Activated CD8-positive, alpha-beta memory T cell treated with anti-CD3 and anti-CD28 coated beads, Interleukin-2, amount 50 U/mL, for 1 hour (primary cell): ENCODE measurements around the gene TNRC6B.
"Not testable (repeated sequence)": the region's sequence is repeated elsewhere in the genome, so short reads cannot be mapped to it uniquely, and the experiment has no call there.

ENCODE experiments used
- DNase-seq: peaks from one replicate; pipeline ENCODE4 v3.0.0-alpha.2; 2020; ENCODE audit errors: extremely low read depth

Gene TNRC6B

GRCh38 chr22:40289991-40290459, 112.3 kb downstream of the TNRC6B start:
- DNase-seq, result peak; percentile 46

DNA sequence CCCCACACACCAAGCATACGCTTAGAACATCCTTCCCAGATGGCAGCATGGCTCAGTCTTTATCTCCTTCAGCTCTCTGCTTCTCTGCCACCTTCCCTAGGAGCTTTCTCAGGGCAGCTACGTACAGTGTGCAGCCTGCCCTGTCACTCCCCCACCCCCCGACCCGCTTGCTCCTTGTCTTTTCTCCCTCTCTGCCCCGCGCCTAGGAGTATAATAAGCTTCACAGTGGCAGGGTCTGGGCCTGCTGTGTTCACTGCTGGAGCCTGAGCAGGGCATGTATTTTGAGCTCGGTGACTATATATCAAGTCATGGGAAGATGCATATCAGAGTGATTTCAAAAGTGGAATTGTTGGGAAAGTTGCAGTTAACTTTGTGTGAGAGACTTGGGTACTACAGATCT, 112.8 kb downstream of the TNRC6B start:
- no peak for DNase-seq

- no peak for DNase-seq
Measured at GRCh38 chr22:40294696-40295095, 117.0 kb downstream of the TNRC6B start.

DNA sequence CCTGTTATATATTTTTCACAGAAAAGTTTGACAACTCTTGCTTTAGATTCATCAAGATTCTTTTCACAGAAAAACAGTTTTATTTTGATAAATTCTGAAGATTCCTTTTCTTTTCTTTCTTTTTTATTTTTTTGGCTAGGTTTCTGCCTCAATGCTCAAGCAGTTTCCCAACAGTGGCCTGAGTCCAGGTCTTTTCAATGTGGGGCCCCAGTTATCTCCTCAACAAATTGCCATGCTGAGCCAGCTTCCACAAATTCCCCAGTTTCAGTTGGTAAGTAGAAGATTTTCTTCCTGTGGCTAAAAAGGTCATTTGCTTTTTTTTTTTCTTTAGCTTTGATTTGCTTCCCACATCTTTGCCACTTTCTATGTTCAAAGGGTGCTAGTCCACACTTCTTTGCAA, 122.6 kb downstream of the TNRC6B start:
- no peak for DNase-seq

DNA sequence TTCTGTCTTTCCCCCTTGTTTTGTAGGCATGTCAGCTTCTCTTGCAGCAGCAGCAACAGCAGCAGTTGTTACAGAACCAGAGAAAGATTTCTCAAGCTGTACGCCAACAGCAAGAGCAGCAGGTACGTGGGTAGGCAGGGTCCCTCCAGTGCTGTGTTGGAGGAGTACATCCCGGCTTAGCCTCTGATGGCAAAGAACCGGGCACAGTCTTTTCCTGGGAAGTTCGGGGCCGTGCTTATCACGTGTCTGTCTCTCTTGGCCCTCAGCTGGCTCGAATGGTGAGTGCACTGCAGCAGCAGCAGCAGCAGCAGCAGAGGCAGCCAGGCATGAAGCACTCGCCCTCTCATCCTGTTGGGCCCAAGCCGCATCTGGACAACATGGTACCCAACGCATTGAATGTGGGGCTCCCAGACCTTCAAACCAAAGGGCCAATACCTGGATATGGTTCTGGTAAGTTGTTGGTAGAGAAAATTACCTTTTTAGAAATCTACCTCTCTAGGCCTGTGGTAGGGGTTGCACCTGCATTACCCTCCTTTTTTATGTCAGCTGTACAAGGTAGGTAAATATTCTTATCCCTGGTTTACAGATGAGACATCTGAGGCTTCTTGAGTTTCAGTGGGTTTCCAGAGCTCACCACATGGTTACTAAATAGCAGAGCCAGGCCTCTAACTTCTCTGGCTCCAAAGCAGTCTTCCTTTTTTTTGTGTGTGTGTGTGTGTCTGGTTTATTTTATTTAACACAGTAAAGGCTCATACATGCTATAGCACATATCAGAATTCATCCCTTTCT, 123.4 kb downstream of the TNRC6B start:
- DNase-seq, result no peak

DNA sequence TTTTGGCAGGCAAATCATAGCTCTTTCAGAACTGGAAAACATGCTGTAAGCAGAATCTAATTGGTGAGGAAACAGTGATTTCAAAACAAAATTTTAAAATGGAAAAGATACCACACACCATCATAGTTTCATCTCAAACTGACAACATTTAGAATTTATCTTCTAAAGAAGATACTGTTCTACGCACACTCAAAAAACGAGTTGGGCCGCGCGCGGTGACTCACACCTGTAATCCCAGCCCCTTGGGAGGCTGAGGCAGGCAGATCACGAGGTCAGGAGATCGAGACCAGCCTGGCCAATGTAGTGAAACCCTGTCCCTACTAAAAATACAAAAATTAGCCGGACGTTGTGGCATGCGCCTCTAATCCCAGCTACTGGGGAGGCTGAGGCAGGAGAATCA, 124.4 kb downstream of the TNRC6B start:
- no peak for DNase-seq

DNA sequence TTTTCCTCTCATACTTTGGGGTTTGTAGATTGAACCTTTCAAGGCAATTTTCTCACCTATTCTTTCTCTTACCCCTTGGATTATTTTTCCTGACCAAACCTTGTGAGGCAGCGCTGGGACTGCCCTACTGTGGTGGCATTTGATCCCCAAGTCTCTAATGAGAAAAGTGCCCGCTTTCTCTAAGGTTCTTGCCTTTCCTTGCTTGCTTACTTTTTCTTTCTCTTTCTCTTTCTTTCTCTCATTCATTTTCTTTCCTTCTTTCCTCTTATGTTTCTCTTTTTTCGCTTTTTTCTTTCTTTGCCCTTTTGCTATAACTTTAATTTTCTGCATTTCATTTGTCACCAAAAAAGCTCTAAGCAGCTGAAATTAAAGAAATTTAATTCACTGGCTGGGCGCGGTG, 127.9 kb downstream of the TNRC6B start:
- DNase-seq, result no peak

- DNase-seq, result no peak
Measured at GRCh38 chr22:40308999-40309573, 131.4 kb downstream of the TNRC6B start.

DNA sequence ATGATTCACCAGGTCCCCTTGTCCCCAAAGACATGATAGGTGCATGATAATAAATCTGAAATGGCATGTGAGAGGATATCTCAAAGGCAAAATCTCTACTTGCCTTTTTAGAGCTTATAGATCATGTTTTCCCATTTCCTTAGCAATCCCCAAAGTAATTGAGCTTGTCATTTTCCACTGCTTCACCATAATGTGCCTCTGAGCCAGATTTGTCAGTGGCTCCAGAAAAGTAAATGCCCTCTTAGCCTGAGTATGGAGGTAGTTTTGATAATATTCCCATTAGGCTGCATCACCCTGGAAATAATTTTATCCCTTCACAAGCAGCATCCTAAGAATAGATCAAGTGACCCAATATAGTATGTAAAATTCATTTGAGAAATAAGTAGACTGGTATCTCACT, 131.9 kb downstream of the TNRC6B start:
- DNase-seq, result no peak

- no peak for DNase-seq
Measured at GRCh38 chr22:40310081-40310767, 132.5 kb downstream of the TNRC6B start.

DNA sequence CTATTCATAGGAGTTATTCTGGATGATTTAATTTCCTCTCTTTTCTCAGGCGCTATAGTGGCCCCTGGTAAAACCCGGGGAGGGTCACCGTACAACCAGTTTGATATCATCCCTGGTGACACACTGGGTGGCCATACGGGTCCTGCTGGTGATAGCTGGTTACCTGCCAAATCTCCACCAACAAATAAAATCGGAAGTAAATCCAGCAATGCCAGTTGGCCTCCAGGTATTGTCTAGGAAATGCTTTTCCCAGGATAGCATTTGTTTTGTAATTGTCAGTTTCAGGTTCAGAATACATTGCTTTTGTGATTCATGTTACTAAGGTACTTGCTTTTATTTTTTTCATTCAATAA, 133.0 kb downstream of the TNRC6B start:
- DNase-seq, result no peak

- DNase-seq, result not testable (repeated sequence)
Measured at GRCh38 chr22:40311646-40312045, 133.9 kb downstream of the TNRC6B start.

DNA sequence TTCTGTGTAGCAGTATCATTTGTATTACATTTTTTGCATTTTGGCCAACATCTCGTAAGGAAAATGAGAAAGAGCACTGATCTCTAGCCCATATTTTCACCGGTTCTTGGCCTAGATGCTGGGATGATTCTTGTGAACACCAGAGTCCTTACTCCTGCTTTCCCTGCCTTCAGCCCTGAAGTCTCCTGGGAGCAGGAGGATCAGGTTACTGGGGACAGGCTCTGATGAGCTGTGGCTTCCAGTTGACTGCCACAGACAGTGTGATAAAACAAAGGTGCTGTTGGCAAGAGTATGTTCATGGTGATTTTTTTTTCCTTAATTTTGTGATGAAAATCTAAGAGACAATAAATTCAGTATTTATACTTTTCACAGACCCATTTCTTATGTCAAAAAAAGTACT, 134.3 kb downstream of the TNRC6B start:
- DNase-seq, result no peak

DNA sequence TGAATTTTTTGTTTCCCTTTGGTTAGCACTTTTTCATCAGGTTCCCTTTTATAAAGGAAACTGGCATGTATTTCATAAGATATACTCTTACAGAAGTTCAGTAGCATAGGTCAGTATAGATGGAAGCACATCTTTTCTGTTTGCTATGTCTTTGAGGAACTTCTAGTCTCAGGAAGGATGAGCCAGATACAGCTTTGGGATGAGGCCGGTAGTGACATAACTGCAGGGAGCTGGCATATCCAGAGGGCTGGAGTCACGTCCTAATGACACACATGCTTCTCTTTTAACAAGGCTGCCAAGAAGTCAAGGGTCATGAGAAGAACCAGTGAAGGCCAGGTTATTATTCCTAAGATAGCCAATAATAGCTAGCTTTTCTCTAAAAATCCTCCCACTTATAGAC, 135.3 kb downstream of the TNRC6B start:
- no peak for DNase-seq

DNA sequence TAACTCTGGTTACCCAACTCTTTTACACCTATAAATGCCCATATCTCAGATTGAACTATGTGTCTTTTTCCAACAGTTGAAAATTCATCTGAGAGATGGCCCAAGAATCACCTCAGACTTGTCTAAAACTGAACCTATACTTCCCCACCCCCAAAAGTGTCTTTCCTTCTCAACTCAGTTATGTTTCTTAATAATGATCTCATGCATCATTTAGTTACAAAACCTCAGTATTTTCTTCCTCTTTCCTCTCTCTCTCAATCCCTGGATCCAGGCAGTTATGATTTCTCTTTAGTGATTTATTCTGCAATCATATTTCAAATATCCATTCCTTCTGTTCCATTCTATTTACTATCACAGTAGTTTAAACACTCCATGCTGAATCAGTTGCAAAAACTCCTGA, 136.3 kb downstream of the TNRC6B start:
- no peak for DNase-seq

DNA sequence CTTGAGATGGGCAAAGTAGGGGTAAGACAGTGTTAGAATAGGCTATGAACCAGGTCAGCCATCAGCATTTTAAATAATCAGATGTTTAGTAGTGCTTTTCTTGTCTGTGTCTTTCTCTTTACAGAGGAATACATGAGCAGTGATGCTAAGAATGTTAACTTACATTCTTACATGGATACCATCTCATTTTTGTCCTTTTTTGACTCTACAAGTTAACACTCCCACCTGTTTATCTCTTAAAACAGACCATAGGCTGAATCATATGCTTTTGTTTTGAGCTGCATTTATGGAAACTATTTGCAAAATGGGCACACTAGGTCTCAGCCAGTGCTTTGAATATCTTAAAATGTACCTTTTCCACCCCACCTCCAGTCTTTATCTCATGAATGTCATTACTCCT, 143.0 kb downstream of the TNRC6B start:
- DNase-seq, result no peak

- DNase-seq, result no peak
Measured at GRCh38 chr22:40322021-40322420, 144.3 kb downstream of the TNRC6B start.

DNA sequence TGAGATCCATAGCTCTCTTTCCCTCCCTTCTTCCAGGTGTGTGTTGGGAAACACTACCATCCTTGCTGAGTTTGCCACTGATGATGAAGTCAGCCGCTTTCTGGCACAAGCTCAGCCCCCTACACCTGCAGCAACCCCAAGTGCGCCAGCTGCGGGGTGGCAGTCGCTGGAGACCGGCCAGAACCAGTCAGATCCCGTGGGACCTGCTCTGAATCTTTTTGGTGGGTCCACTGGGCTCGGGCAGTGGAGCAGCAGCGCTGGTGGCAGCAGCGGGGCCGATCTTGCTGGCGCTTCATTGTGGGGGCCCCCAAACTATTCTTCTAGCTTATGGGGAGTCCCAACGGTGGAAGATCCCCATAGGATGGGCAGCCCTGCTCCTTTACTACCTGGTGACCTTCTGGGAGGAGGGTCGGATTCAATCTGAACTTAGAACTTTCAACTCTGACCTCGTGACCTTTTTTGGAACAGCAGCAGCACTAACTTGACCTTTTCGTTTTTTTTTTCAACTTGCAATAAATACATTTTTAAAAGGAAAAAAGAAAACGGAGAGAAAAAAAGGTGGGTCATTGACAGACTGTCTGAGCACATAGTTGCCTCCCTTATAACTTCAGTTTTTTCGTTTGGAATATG, 145.2 kb downstream of the TNRC6B start:
- DNase-seq, result no peak

- no peak for DNase-seq
Measured at GRCh38 chr22:40323681-40324171, 146.0 kb downstream of the TNRC6B start.

GRCh38 chr22:40324468-40325305, 147.0 kb downstream of the TNRC6B start:
- DNase-seq, result no peak

- DNase-seq, result peak; percentile 56
Measured at GRCh38 chr22:40325315-40325714, 147.6 kb downstream of the TNRC6B start.
